PC-9 (cell line): Measurements from ENCODE around the gene COL4A2.

Source experiments
- CTCF ChIP-seq: fragments of 200-600 bp; sonication (generic); conservative IDR thresholded peaks from 2 replicates; pipeline ENCODE4 v1.6.1; 2017; ENCODE audit warnings: mixed run types, antibody characterized with exemption, mild to moderate bottlenecking, moderate library complexity
- EZH2 ChIP-seq: fragments of 200-600 bp; sonication (generic); IDR thresholded peaks from 2 replicates; pipeline ENCODE4 v1.8.0; 2017; ENCODE audit warnings: antibody characterized with exemption, low read depth

GRCh38 chr13:110332750-110333149 is 25.7 kb downstream of the COL4A2 start:
- TF ChIP-seq CTCF: no peak
- no peak for TF ChIP-seq EZH2
